HepG2 (cell line): ENCODE results near the gene MAP2K5. TPM values are rescaled to one million over a fixed set of nuclear protein-coding genes. Genes with fewer than 3 reads are reported as not detected.
A peak's percentile ranks its signal among the peaks of the same experiment; 100 is the strongest.

ENCODE experiments used
- CCDC6 ChIP-seq: sonication (generic); formaldehyde crosslinking; IDR thresholded peaks from 2 replicates; pipeline ENCODE4 v1.8.1; 2022; ENCODE audit warnings: mild to moderate bottlenecking, missing genetic modification reagents, moderate library complexity
- EEA1 ChIP-seq: sonication (generic); formaldehyde crosslinking; IDR thresholded peaks from 2 replicates; pipeline ENCODE4 v1.5.1; 2020; ENCODE audit warnings: mild to moderate bottlenecking, missing genetic modification reagents, borderline replicate concordance
- GABPB1 ChIP-seq: IDR thresholded peaks from 2 replicates; pipeline ENCODE4 v1.6.1; 2016; ENCODE audit warnings: mild to moderate bottlenecking, missing genetic modification reagents, moderate library complexity, missing compliant biosample characterization
- HNRNPL ChIP-seq: fragments of 200-400 bp; formaldehyde crosslinking; IDR thresholded peaks from 2 replicates; pipeline ENCODE4 v1.6.1; 2017; ENCODE audit warnings: mild to moderate bottlenecking, low read depth, low read length
- HNRNPLL ChIP-seq: fragments of 200-400 bp; formaldehyde crosslinking; IDR thresholded peaks from 2 replicates; pipeline ENCODE4 v1.6.1; 2017; ENCODE audit warnings: mild to moderate bottlenecking, low read depth, low read length; ENCODE audit not compliant: poor library complexity, severe bottlenecking
- IKZF5 ChIP-seq: IDR thresholded peaks from 2 replicates; pipeline ENCODE4 v1.6.1; 2018; ENCODE audit warnings: missing genetic modification reagents, mild to moderate bottlenecking, missing compliant biosample characterization
- JUN ChIP-seq: sonication (generic); formaldehyde crosslinking; IDR thresholded peaks from 2 replicates; pipeline ENCODE4 v1.4.0; 2020; ENCODE audit warnings: mild to moderate bottlenecking, missing genetic modification reagents
- KLF12 ChIP-seq: sonication (generic); formaldehyde crosslinking; IDR thresholded peaks from 2 replicates; pipeline ENCODE4 v1.4.0; 2020; ENCODE audit warnings: missing genetic modification reagents, borderline replicate concordance
- MAZ ChIP-seq, 2 experiments: sonication (generic) in 1 of 2; formaldehyde crosslinking in 1 of 2; IDR thresholded peaks; 2 replicates each; pipeline versions ENCODE4 v1.5.0 to v1.6.1; 2012 to 2020; ENCODE audit warnings: low read depth in 2 of 2, mild to moderate bottlenecking in 2 of 2, borderline replicate concordance in 1 of 2, improper control_type of control experiment in 1 of 2, low read length in 1 of 2, missing genetic modification reagents in 1 of 2, moderate library complexity in 1 of 2
- MEF2D ChIP-seq: sonication (generic); formaldehyde crosslinking; IDR thresholded peaks from 2 replicates; pipeline ENCODE4 v1.5.1; 2020; ENCODE audit warnings: mild to moderate bottlenecking, missing genetic modification reagents
- NR2F1 ChIP-seq, 2 experiments: fragments of 450-650 bp in 1 of 2; formaldehyde crosslinking in 1 of 2; IDR thresholded peaks; 2 replicates each; pipeline versions ENCODE4 v1.5.0 to v1.6.1; 2016 to 2020; ENCODE audit warnings: mild to moderate bottlenecking in 1 of 2, missing compliant biosample characterization in 1 of 2, missing genetic modification reagents in 1 of 2, moderate library complexity in 1 of 2
- PHF5A ChIP-seq: IDR thresholded peaks from one replicate; pipeline ENCODE4 v1.6.1; 2018; ENCODE audit warnings: low read depth, missing genetic modification reagents; ENCODE audit not compliant: unreplicated experiment
- POGK ChIP-seq: sonication (generic); formaldehyde crosslinking; conservative IDR thresholded peaks from 2 replicates; pipeline ENCODE4 v1.8.0; 2022; ENCODE audit warnings: mild to moderate bottlenecking, moderate library complexity, missing genetic modification reagents
- SIN3A ChIP-seq: IDR thresholded peaks from 2 replicates; pipeline ENCODE4 v1.6.1; 2011; ENCODE audit warnings: low read depth, mild to moderate bottlenecking, control low read depth, low read length, borderline replicate concordance
- SNAI1 ChIP-seq: sonication (generic); formaldehyde crosslinking; IDR thresholded peaks from 2 replicates; pipeline ENCODE4 v1.5.0; 2020; ENCODE audit warnings: mild to moderate bottlenecking, missing genetic modification reagents, borderline replicate concordance
- YY1 ChIP-seq: IDR thresholded peaks from 2 replicates; pipeline ENCODE4 v1.6.1; 2011; ENCODE audit warnings: low read length, low read depth, moderate library complexity, mild to moderate bottlenecking; ENCODE audit not compliant: insufficient read depth, insufficient replicate concordance
- ZBTB43 ChIP-seq: sonication (generic); formaldehyde crosslinking; conservative IDR thresholded peaks from 2 replicates; pipeline ENCODE4 v1.4.0; 2020; ENCODE audit warnings: missing genetic modification reagents
- ZNF260 ChIP-seq: sonication (generic); formaldehyde crosslinking; IDR thresholded peaks from 2 replicates; pipeline ENCODE4 v1.4.0; 2020; ENCODE audit warnings: missing genetic modification reagents, low read depth, mild to moderate bottlenecking, borderline replicate concordance
- ZNF530 ChIP-seq: sonication (generic); formaldehyde crosslinking; IDR thresholded peaks from 2 replicates; pipeline ENCODE4 v1.5.0; 2020; ENCODE audit warnings: low read depth, mild to moderate bottlenecking, missing genetic modification reagents
- ZNF567 ChIP-seq: sonication (generic); formaldehyde crosslinking; IDR thresholded peaks from 2 replicates; pipeline ENCODE4 v1.8.1; 2023; ENCODE audit warnings: mild to moderate bottlenecking, missing genetic modification reagents, borderline replicate concordance
- ZNF580 ChIP-seq: IDR thresholded peaks from 2 replicates; pipeline ENCODE4 v1.6.1; 2016; ENCODE audit warnings: low read depth, borderline replicate concordance
- ZNF615 ChIP-seq: sonication (generic); formaldehyde crosslinking; IDR thresholded peaks from 2 replicates; pipeline ENCODE4 v1.5.0; 2020; ENCODE audit warnings: mild to moderate bottlenecking, missing genetic modification reagents, borderline replicate concordance
- ZNF766 ChIP-seq: sonication (generic); formaldehyde crosslinking; IDR thresholded peaks from 2 replicates; pipeline ENCODE4 v1.5.0; 2020; ENCODE audit warnings: missing genetic modification reagents, borderline replicate concordance
- polyA plus RNA-seq, 8 experiments: library from polyadenylated mRNA; depleted of rRNA in 3 of 8; stranded (reverse) in 7 of 8; unstranded in 1 of 8; fragments of >200 nt; fragmentation: Illumina TruSeq in 4 of 8; extraction: Trizol in 4 of 8; gene quantifications; 2 replicates each; pipeline versions ENCODE4 v1.2.1 to v1.2.3, GENCODE V29; 2011 to 2016; ENCODE audit warnings: low read depth in 4 of 8, missing spikeins in 1 of 8, mixed read lengths in 1 of 8; ENCODE audit not compliant: insufficient read depth in 1 of 8
- total RNA-seq, 5 experiments: library from RNA; depleted of rRNA; stranded (reverse); fragments of >200 nt; fragmentation: Illumina TruSeq; extraction: Trizol; gene quantifications; 2 replicates each; pipeline ENCODE4 v1.2.3, GENCODE V29; 2016; ENCODE audit warnings: low read depth in 1 of 5

Gene MAP2K5
- total and polyA plus RNA-seq, 2 of the 13 experiments (the other 11 are each of a cell fraction or from before 2014, with no cell fraction given): 4.0 to 4.3 TPM

GRCh38 chr15:67521029-67521782 lies 21.3 kb upstream of the MAP2K5 start, which contains the start of gene C15orf61 (continued):
- TF ChIP-seq POGK (CRISPR knock-in tag): peak; percentile 84
- TF ChIP-seq NR2F1 (CRISPR knock-in tag; IDR thresholded peaks at IDR 0.05): no peak
- TF ChIP-seq ZNF567 (CRISPR knock-in tag): peak; percentile 82; the same call in 1 of the 2 replicates
- TF ChIP-seq HNRNPLL: peak; percentile 87
- peak; percentile 63; the same call in 1 of the 2 replicates for TF ChIP-seq HNRNPL
- TF ChIP-seq MAZ (IDR thresholded peaks at IDR 0.05; ENCODE audit: borderline replicate concordance, low read depth, low read length): peak; percentile 83
- TF ChIP-seq MAZ (CRISPR knock-in tag; IDR thresholded peaks at IDR 0.05; ENCODE audit: low read depth): peak; percentile 77
- TF ChIP-seq SNAI1 (CRISPR knock-in tag): no peak
- peak; percentile 31 for TF ChIP-seq PHF5A (CRISPR knock-in tag)
- TF ChIP-seq SIN3A: peak; percentile 35; the same call in 1 of the 2 replicates
- peak; percentile 68 for TF ChIP-seq JUN (CRISPR knock-in tag)
- peak; percentile 57 for TF ChIP-seq IKZF5
- TF ChIP-seq ZNF580 (CRISPR knock-in tag): peak; percentile 71; the same call in 1 of the 2 replicates
- TF ChIP-seq ZNF615 (CRISPR knock-in tag): 0 out of 2 replicates have a peak, but pooled peaks have one; percentile 27
- TF ChIP-seq EEA1: 0 out of 2 replicates have a peak, but pooled peaks have one; percentile 69
- TF ChIP-seq ZNF766: peak; percentile 68; the same call in 1 of the 2 replicates
- peak; percentile 79; the same call in 1 of the 2 replicates for TF ChIP-seq CCDC6 (CRISPR knock-in tag)
- no peak for TF ChIP-seq ZNF530 (CRISPR knock-in tag)
- peak; percentile 29; the same call in 1 of the 2 replicates for TF ChIP-seq ZBTB43 (CRISPR knock-in tag)
- no peak for TF ChIP-seq KLF12 (CRISPR knock-in tag)
- peak; percentile 80; the same call in 1 of the 2 replicates for TF ChIP-seq ZNF260 (CRISPR knock-in tag)
- peak; percentile 80 for TF ChIP-seq GABPB1 (CRISPR knock-in tag)
- TF ChIP-seq MEF2D (CRISPR knock-in tag): peak; percentile 45; the same call in 1 of the 2 replicates
- peak; percentile 72 for TF ChIP-seq YY1
